T47D (cell line): Measurements from ENCODE around the gene CERK.
"Not testable (repeated sequence)": the region's sequence is repeated elsewhere in the genome, so short reads cannot be mapped to it uniquely, and the experiment has no call there.

ENCODE experiments used
- DNase-seq, 2 experiments: peaks; one replicate each; pipeline versions ENCODE4 v3.0.0 to v3.0.0-alpha.2; 2011 to 2012; ENCODE audit warnings: low read depth in 1 of 2, low spot score in 1 of 2
- JUND ChIP-seq: IDR thresholded peaks from 2 replicates; pipeline ENCODE4 v1.6.1; 2012; ENCODE audit warnings: low read depth
- in situ Hi-C: cut with HindIII; loops from 2 replicates; pipeline ENCODE4 v1.10.0; 2016; ENCODE audit warnings: low sequenced_read_pairs, low pct_unique_long_range_greater_than_20kb

The CERK gene

DNA sequence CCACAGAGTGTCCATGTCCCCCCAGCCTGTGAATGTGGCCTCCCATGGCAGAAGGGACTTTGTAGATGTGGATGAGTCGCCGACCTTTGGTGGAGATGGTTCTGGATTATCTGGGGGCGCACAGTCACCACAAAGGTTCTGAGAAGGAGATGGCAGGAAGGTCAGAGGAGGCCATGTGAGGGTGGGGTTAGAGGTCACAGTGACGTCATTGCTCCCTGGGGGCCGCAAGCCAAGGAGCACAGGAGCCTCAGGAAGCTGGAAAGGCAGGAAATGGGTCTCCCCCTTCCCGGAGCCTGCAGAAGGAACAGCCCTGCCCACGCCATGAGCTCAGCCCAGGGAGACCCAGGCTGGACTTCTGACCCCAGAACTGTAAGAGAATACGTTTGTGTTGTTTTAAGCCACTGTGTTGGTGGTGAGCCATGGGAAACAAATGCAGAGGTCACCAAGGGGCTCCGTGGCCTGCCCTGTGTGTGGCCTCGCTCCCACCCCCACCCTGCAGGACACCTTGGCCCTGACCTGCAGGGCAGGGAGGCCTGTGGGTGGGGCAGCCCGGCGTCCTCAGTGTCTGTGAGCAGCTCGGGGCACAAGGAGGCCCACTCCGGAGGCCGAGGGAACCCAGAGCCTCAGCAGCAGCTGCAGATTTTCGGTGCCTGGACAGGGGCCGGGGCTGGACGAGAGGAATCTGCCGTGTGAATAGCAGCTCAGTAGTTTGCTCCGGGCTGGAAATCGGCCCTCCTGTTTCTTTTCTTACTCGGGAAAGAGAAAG, 85.8 kb downstream of the CERK start:
- TF ChIP-seq JUND, result no peak
- in situ Hi-C loops, result no loop called here
- no peak for DNase-seq

DNA sequence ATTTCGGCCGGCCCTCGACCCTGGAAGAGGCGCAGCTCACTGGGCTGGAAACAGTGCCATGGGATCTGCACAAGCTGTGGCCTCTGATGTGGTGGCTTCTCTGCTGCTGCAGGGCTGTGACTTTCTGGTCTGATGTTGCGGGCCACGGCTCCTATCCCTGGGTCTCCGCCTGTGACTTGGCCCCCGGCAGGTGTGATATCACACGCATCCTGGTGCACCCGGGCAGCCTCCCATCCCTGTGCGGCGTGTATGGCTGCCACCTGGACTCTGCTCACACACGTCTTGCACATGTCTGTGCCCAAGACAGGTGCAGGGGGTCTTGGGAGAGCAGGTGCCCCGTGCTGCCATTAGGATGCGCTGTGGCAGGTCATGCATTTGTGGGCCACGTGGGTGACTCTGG, 86.7 kb downstream of the CERK start:
- no peak for TF ChIP-seq JUND
- no peak for DNase-seq
- in situ Hi-C loops, result no loop called here

DNA sequence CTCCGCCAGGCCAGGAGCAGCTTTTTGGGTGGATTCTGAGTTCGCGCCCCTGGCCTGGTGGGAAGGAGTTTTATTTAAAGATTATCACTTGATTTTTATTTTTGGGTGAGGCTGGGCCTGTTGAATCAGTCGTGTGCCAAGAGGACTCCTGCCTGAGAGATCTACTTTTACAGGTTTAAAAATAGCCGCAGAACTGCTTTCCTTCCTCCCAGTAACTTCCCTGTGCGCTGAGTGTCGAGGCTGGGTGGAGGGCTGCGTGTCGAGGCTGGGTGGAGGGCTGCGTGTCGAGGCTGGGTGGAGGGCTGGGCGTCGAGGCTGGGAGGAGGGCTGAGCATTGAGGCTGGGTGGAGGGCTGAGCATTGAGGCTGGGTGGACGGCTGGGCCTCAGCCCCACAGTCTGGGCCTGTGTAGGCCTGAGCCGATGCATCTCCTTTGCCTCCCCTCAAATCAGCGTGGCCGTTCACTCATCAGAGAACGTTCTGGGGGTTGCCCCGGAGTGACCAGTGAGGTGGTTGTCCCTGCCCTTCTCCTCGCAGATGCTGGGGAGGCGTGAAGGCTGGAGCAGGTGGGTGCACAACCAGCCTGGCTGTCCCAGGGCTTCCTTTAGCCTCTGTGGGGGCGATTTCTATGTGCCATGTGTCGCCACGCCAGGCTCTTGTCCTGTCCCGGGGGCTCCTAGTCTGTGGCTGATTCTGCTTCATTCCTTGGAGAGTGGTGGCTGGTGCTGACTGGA, 87.8 kb downstream of the CERK start:
- TF ChIP-seq JUND, result no peak
- no peak for DNase-seq
- in situ Hi-C loops, result no loop called here

DNA sequence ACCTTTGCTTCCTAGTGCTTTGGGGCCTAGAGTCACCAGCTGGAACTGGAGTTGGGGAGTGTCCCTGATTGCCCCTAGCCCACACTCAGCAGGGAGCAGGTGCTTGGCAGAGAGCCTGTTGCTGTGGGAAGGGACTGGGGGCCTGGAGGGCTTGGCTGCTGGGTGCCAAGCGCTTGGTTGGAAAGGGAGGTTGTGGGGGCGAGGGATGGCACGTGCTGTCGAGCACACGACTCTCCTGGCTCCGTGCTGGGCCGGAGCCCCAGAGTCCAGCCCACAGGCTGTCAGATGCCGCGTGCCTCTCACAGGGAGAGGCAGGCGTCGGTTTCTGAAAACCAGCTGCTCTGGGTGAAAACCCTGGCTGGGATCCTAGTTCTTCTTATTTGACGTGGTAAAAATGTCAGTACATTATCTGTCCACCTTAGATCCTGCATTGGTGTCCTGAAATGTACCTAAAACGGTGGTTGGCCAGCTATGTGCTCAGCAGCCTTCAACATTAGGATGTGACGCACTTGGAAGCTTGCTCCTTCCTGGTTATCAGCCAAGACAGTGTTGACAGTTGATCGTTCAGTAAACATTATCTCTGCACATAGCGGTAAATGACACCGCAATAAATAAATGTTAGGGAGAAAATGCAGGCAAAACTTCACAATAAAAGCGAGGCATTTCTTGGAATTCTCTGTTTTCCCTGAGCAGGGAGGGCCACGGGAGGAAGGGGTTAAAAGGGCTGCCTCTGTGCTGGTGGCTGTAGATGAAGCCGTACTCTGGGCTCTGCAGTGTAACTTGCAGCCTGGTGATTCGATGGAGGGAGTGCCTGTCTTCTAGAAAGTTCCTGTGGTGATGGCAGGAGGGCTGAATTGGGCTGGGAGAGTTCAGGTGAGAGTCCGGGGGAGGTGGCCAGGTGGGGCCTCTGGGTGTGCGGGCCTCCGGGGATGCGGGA, 88.6 kb downstream of the CERK start:
- TF ChIP-seq JUND, result no peak
- DNase-seq, result no peak
- in situ Hi-C loops, result no loop called here

DNA sequence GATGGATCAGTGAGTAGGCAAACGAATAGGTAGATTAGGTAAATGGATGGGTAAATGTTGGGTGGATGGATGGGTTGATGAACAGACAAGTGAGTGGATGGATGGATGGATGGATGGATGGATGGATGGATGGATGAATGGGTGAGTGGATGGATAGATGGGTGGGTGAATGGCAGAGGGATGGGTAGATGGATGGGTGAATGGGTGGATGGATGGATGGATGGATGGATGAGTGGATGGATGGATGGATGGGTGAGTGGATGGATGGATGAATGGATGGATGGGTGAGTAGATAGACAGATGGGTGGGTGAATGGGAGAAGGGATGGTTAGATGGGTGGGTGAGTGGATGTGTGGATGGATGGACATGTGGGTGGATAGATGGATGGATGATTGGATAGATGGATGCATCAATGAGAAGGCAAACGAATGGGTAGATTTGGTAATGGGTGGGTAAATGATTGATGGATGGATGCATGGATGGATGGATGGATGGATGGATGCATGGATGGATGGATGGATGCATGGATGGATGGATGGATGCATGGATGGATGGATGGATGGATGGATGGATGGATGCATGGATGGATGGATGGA, 89.7 kb downstream of the CERK start:
- in situ Hi-C loops, DNase-seq: not testable (repeated sequence)

- in situ Hi-C loops, result no loop called here
- TF ChIP-seq JUND, result no peak
- DNase-seq, result no peak
Observed at GRCh38 chr22:46646531-46647215, 91.4 kb downstream of the CERK start.

DNA sequence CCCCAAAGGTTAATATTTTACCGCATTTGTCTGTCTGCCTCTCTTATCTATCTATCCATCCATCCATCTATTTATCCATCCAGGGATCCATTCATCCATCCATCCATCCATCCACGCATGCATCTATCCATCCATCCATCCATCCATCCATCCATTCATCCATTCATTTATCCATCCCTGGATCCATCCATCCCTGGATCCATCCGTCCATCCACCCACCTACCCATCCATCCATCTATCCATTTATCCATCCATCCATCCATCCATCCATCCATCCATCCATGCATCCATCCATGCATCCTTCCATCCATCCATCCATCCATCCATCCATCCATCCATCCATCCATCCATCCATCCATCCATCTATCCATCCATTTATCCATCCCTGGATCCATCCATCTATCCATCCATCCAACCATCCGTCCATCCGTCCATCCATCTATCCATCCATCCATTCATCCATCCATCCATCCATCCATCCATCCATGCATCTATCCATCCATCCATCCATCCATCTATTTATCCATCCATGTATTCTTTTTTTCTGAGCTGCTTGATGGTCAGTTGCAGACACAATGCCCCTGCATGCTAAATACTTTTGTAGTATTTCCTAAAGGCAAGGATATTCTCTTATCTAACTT, 95.1 kb downstream of the CERK start:
- DNase-seq, in situ Hi-C loops: not testable (repeated sequence)

DNA sequence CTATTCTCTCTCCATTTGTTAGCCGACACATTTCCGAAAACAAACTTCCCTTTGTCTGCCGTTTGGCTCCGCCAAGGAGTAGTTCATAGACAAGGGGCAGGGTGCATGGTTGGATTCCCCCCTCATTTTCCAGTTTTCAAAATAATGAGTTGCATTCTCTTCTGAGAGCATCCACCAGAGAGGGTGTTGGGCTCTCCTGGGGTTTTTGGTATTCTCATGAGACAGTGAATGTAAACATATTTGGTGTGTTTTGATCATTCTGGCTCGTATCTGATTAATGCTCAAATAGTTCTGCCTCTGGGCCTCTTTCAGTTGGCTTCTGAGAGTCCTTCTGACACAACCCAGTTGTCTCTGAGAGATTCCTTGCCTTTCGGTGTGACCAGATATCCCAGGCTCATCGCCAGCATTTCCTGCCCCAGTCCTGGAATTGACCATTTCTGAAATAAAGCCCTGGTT, 96.2 kb downstream of the CERK start:
- DNase-seq, result no peak
- no peak for TF ChIP-seq JUND
- in situ Hi-C loops, result no loop called here

DNA sequence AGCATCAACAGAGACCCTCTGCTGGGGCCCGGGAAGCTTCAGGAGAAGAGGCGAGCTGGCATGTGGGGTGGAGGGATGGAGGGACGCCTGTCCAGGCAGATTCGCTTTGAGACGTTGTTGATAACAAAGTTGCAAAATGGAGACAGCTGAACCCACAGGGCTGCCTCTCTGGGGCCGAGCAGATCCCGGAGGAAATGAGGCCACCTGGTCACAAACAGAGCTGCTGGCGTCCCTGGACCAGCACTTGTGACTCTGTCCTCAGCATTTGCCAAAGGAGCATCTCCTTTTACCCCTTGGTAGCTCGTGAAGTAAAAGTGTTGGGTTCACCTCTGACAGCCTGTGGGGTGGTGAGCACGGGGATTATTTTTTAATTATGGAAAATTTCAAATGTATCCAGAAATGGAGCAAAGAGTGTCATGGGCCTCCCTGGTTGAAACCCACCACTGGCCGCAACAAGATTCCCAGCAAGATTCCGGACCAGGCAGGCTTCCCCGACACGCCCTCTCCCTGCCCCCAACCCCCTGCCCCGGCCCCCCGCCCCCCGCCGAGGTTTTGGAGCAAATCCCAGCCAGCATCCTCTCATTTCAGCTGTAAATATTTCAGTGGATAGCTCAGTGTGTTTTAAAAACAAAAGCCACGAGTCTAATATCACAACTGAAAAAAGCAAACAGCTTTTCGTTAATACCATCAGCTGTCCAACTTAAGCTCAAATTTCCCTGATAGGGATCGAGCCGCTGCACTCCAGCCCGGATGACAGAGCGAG, 97.6 kb downstream of the CERK start:
- no peak for TF ChIP-seq JUND
- in situ Hi-C loops, result no loop called here

DNA sequence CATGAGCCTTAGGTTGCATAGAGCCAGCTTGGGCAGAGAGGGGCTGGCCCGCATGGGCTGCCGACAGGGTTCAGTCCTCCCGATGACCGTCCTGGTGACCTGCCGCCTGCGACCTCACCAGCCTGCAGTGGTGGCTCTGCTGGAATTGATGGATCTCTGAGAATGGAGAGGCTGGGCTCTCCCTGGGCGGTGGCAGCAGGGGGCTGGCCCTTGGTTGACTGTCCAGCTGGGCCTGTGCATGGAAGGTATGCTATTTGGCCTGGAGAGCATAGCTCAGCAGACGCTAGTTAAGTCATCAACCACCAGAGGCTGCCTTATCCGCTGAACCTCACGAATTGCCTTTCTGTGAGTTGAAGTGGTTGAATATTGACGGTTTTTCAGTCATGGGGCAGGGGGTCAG, 98.2 kb downstream of the CERK start:
- TF ChIP-seq JUND, result no peak
- in situ Hi-C loops, result no loop called here
- DNase-seq, result no peak

More for the DNA sequence above, 97.6 kb downstream of the CERK start:
- DNase-seq, result no peak
